HUES48 (cell line): Measurements from ENCODE around the gene PPP1R12B.

ENCODE experiments used
- H3K27ac ChIP-seq: one replicate; pipeline ENCODE4 v1.7.0; 2013; ENCODE audit warnings: low read depth, low read length, inconsistent platforms
- H3K27me3 ChIP-seq: 2 replicates; pipeline ENCODE4 v1.6.1; 2013; ENCODE audit warnings: mild to moderate bottlenecking, low read length; ENCODE audit not compliant: control insufficient read depth, insufficient read depth
- H3K36me3 ChIP-seq: 2 replicates; pipeline ENCODE4 v1.6.1; 2013; ENCODE audit warnings: low read length; ENCODE audit not compliant: control insufficient read depth, insufficient read depth
- H3K4me1 ChIP-seq: 2 replicates; pipeline ENCODE4 v1.6.1; 2013; ENCODE audit warnings: mild to moderate bottlenecking, low read length; ENCODE audit not compliant: control insufficient read depth, insufficient read depth
- H3K4me3 ChIP-seq: 2 replicates; pipeline ENCODE4 v1.5.1; 2013; ENCODE audit warnings: mild to moderate bottlenecking, low read depth, low read length
- H3K9ac ChIP-seq: 2 replicates; pipeline ENCODE4 v1.6.1; 2013; ENCODE audit warnings: mild to moderate bottlenecking, low read depth, low read length, moderate library complexity
- H3K9me3 ChIP-seq: 2 replicates; pipeline ENCODE4 v1.6.1; 2013; ENCODE audit warnings: low read length; ENCODE audit not compliant: control insufficient read depth, insufficient read depth

The PPP1R12B gene

DNA sequence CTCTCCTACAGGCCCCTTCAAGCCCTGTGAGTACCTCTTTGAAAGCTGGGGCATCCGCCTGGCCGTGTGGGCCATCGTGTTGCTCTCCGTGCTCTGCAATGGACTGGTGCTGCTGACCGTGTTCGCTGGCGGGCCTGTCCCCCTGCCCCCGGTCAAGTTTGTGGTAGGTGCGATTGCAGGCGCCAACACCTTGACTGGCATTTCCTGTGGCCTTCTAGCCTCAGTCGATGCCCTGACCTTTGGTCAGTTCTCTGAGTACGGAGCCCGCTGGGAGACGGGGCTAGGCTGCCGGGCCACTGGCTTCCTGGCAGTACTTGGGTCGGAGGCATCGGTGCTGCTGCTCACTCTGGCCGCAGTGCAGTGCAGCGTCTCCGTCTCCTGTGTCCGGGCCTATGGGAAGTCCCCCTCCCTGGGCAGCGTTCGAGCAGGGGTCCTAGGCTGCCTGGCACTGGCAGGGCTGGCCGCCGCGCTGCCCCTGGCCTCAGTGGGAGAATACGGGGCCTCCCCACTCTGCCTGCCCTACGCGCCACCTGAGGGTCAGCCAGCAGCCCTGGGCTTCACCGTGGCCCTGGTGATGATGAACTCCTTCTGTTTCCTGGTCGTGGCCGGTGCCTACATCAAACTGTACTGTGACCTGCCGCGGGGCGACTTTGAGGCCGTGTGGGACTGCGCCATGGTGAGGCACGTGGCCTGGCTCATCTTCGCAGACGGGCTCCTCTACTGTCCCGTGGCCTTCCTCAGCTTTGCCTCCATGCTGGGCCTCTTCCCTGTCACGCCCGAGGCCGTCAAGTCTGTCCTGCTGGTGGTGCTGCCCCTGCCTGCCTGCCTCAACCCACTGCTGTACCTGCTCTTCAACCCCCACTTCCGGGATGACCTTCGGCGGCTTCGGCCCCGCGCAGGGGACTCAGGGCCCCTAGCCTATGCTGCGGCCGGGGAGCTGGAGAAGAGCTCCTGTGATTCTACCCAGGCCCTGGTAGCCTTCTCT lies 30.3 kb upstream of the PPP1R12B start:
- Histone ChIP-seq H3K36me3 (no peaks in the 10 kb centered on the region), H3K4me1 (peaks cover 5% of the 10 kb centered on the region; the same call in 1 of the 2 replicates), H3K9ac (no peak overlapping the region), H3K27ac (no peak overlapping the region), H3K4me3 (no peak overlapping the region), H3K27me3 (no peaks in the 10 kb centered on the region), H3K9me3 (no peaks in the 10 kb centered on the region)

DNA sequence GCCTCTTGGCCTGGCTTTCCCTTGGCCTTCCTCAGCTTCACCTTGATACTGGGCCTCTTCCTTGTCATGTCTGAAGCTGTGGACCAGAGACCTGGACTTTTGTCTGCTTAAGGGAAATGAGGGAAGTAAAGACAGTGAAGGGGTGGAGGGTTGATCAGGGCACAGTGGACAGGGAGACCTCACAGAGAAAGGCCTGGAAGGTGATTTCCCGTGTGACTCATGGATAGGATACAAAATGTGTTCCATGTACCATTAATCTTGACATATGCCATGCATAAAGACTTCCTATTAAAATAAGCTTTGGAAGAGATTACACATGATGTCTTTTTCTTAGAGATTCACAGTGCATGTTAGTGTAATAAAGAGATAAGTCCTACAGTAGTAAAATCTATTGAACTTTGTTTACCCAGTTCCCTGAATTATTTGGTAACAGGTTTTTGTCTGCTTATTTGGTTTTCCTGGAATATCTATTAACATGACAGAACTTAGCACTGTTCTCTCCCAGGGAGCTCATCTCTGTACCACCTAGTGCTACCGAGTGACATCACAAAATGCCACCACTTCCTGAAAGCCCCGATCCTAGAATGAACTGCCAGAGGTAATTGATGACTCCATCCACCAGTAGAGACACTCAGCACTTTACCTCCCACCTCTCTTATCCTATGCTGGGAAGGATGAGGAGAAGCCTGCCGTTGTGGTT lies 29.0 kb upstream of the PPP1R12B start:
- peaks cover 5% of the 10 kb centered on the region; the same call in 1 of the 2 replicates for H3K4me1 ChIP-seq
- no peak overlapping the region for H3K9ac ChIP-seq
- no peaks in the 10 kb centered on the region for H3K27me3 ChIP-seq
- no peak overlapping the region for H3K27ac ChIP-seq
- no peaks in the 10 kb centered on the region for H3K36me3 ChIP-seq
- no peaks in the 10 kb centered on the region for H3K9me3 ChIP-seq
- H3K4me3 ChIP-seq = no peak overlapping the region

DNA sequence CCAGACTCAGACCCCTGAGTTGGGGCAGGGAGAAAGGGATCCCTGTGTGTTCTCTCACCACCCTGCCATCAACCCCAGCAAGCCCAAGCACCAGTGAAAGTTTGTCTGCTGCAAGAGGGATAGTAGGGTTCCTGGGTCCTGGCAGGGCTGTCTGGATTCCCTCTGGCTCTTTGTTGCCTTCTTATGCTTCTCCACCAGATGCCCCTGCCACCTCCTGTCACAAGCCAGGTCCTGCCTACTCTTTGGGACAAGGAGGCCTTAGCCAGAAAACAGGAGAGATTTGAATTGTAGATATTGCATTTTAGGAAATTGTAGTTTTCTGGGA lies 28.5 kb upstream of the PPP1R12B start:
- no peak overlapping the region for H3K4me3 ChIP-seq
- H3K27me3 ChIP-seq = no peaks in the 10 kb centered on the region
- H3K9me3 ChIP-seq = no peaks in the 10 kb centered on the region
- H3K4me1 ChIP-seq = peaks cover 4% of the 10 kb centered on the region; the same call in 1 of the 2 replicates
- H3K36me3 ChIP-seq = no peaks in the 10 kb centered on the region
- no peak overlapping the region for H3K27ac ChIP-seq
- no peak overlapping the region for H3K9ac ChIP-seq

DNA sequence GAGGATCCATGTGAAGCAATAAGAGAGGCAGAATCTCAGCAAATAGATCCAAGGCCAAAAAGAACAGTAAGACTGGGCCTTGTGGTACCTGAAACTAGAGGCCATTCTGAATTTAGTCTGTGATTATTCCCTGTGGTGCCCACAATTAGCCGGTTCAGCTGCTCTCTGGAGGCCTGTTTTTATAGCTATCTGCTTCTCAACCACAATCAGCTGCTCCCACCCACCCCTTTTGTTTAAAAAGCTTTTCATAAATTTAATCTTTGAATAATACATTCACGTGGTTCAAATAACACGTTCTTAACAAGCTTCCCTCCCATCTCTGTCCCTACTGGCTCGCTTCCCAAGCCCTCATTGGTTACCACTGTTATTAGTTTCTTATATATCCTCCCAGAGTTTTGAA lies 24.8 kb upstream of the PPP1R12B start:
- Histone ChIP-seq H3K9me3 (no peaks in the 10 kb centered on the region), H3K36me3 (peaks cover 4% of the 10 kb centered on the region; the same call in 1 of the 2 replicates), H3K4me3 (no peak overlapping the region), H3K27me3 (no peaks in the 10 kb centered on the region), H3K9ac (no peak overlapping the region), H3K27ac (no peak overlapping the region), H3K4me1 (no peaks in the 10 kb centered on the region)

DNA sequence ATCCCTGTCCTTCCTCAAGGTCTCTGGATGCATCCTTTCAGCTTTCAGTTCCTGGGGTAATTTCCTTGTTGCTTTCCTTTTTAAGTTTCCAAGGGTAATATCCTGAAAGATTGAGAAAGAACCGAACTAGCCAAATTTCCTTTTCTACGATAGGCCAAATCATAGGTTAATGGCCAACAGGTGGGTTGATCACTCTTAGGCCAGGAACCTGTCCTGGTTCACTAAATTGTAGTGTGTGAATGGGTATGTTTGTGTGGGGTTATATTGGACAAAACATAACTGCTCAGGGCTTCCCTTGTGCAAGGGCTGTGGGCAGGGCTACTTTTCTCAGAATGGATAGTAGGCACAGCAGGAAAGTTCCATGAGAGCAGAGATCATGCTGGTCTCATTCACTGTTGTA lies 23.9 kb upstream of the PPP1R12B start:
- H3K27me3 ChIP-seq = no peaks in the 10 kb centered on the region
- no peak overlapping the region for H3K27ac ChIP-seq
- H3K9me3 ChIP-seq = no peaks in the 10 kb centered on the region
- no peak overlapping the region for H3K4me3 ChIP-seq
- peaks cover 7% of the 10 kb centered on the region for H3K36me3 ChIP-seq
- no peak overlapping the region for H3K9ac ChIP-seq
- no peaks in the 10 kb centered on the region for H3K4me1 ChIP-seq

DNA sequence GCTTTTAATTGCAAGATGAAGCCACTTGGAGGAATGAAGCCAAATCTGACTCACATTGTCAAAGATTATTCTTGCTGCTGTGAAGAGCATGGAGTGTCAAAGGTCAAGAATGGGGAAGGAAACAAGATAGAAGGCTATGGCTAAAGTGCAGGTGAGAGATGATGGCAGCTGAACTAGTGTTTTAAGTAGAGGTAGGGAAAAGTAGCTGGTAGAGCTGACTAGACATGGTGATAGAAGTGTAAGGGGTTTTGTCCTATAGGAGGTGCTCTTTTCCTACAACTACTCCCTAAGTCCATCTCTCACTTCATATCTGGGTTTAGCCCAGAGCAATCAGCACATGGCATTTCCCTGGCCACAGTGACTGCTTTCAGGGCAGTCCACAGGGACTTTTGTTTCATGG lies 18.6 kb upstream of the PPP1R12B start:
- no peak overlapping the region for H3K27ac ChIP-seq
- peaks cover 55% of the 10 kb centered on the region for H3K36me3 ChIP-seq
- no peaks in the 10 kb centered on the region for H3K4me1 ChIP-seq
- no peak overlapping the region for H3K9ac ChIP-seq
- H3K27me3 ChIP-seq = no peaks in the 10 kb centered on the region
- no peak overlapping the region for H3K4me3 ChIP-seq
- no peaks in the 10 kb centered on the region for H3K9me3 ChIP-seq

DNA sequence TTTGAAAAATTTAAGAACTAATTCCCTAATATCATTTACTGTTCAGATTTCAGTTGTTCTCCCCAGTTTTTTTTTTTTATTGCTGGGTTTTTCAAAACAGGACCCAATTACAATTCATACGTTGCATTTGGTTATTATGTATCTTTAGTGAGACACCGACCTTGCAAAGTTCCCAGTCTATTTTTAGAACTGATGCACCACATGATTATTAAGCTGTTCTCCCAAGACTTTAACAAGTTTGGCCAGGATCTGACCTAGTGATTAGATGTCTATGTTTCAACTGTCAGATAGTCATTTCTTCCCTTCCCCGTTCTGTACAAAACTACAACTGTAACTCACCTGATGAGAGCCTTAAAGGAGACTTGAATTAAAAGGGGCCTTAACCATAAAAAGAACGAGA lies 14.6 kb upstream of the PPP1R12B start:
- Histone ChIP-seq H3K9ac (no peak overlapping the region), H3K4me1 (no peaks in the 10 kb centered on the region), H3K27ac (no peak overlapping the region), H3K36me3 (peaks cover 74% of the 10 kb centered on the region), H3K4me3 (no peak overlapping the region), H3K9me3 (no peaks in the 10 kb centered on the region), H3K27me3 (no peaks in the 10 kb centered on the region)

DNA sequence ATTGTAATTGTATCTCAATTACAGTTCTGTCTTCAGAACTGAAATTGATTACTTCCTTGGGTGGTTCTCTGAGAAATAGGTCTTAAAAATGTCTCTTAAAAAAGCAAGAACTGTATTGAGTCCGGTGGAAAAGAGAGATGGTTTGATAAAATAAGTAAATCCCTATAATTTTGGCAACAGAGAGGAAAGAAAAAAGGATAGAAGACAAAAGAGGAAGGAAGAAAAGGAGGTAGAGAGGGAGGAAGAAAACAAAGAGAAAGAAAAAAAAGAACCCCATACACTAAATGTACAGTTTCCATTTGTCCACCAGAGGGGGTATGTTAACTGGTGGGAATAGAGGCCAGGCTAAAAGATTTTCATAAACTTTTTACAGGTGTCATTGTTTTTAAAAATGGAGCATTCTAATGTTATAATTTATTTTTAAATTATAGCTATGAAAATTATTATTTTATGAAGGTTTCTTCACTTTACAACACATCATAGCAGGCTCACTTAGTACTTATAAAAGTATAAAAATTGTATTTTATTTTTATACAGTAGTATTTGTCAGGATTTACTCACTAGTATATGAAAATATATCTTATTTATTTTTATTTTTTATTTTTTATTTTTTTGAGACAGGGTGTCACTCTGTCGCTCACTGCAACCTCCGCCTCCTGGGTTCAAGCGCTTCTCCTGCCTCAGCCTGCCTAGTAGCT lies 4.7 kb upstream of the PPP1R12B start:
- Histone ChIP-seq H3K27ac (no peak overlapping the region), H3K4me3 (no peak overlapping the region), H3K4me1 (peaks cover 8% of the 10 kb centered on the region; the same call in 1 of the 2 replicates), H3K27me3 (no peaks in the 10 kb centered on the region), H3K36me3 (no peaks in the 10 kb centered on the region), H3K9me3 (no peaks in the 10 kb centered on the region), H3K9ac (no peak overlapping the region)

DNA sequence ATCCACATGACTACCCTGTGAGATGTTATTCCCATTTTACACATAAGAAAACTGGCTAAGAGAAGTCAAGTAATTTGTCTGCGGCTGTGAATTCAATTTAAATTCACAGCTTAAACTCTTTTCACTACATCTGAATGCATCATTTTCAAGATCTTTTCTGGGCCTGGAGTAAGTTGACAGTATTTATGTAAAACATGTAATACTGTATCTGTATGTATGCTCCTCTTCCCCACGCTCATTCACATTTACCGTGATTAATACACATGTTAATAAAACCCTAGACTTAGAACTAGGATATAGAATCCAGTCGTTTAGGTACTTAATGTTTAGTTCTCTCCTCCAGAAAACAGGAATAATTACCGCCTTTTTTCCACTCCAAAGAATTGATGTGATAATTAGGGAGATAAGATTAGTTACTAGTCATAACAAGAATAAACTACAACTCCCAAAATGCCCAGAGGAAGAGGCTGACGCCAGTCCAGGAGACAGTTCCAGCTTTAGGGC lies 442 bp upstream of the PPP1R12B start:
- Histone ChIP-seq H3K9ac (no peak overlapping the region), H3K27ac (no peak overlapping the region), H3K4me3 (peak overlapping the region; percentile 32), H3K4me1 (peaks cover 16% of the 10 kb centered on the region; the same call in 1 of the 2 replicates), H3K36me3 (no peaks in the 10 kb centered on the region), H3K27me3 (no peaks in the 10 kb centered on the region), H3K9me3 (no peaks in the 10 kb centered on the region)

DNA sequence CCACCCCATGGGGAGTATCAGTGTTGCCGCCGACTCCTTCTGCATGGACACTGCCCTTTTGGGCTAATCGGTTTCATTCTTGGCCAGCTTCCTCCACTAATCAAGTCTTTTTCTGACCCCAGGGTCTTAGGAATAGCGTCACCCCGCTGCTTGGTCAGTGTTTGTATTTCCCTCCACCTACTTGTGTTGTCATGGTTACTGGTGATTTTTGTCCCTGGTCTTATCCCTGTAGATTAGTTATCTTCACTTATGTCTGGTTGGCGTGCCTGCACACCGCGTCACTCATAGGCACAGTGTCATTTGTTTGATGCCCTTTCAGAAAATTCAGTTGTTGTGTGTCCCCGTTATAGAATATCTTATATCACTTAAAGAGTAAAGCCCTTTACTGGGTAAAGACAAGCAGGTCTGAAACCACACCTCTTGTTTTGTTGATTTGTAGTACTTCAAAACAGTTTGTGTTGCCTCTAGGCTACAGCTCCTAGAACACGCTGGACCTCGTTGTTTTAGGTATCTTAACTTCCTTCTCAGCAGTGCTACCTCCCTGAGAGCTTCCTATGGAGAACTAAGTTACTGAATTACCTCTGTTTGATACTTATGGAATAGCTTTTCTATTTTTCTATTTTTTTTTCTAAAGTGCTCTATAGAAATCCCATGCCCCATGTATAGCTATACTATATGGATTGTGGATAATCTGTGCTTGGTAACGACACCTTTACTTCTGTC lies 868 bp downstream of the PPP1R12B start:
- Histone ChIP-seq H3K36me3 (no peaks in the 10 kb centered on the region), H3K4me1 (peaks cover 13% of the 10 kb centered on the region; the same call in 1 of the 2 replicates), H3K9ac (peak overlapping the region; percentile 54), H3K9me3 (no peaks in the 10 kb centered on the region), H3K27me3 (no peaks in the 10 kb centered on the region), H3K27ac (peak overlapping the region; percentile 92), H3K4me3 (peak overlapping the region; percentile 86)
